Epidermal melanocyte (primary cell): ENCODE results near the gene NKX2-3.

Experiments
- DNase-seq: peaks from one replicate; pipeline ENCODE4 v3.0.0; 2011; ENCODE audit warnings: low spot score; ENCODE audit not compliant: insufficient read length

The NKX2-3 gene

DNA sequence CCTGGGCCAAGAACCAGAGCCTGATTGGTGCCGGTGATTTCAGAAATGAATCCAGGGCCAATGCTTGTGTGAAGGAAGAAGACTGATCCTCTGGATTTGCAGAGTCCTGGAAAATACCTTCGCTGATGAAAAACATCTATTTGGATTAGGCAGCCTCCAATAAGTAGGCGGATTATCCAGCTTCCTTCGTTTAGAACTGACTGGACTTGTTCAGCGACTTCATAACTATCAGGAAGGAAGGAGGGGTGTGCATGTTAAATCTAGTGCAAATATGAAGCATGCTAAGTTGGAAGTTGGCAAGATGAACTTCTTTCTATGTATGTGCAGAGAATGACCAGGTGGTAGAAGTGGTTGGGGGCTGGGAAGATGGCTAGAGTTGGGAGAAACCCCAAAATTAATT is 41.0 kb downstream of the NKX2-3 start:
- DNase-seq = no peak

- no peak for DNase-seq
Measured at GRCh38 chr10:99579971-99580370, 47.2 kb downstream of the NKX2-3 start.

DNA sequence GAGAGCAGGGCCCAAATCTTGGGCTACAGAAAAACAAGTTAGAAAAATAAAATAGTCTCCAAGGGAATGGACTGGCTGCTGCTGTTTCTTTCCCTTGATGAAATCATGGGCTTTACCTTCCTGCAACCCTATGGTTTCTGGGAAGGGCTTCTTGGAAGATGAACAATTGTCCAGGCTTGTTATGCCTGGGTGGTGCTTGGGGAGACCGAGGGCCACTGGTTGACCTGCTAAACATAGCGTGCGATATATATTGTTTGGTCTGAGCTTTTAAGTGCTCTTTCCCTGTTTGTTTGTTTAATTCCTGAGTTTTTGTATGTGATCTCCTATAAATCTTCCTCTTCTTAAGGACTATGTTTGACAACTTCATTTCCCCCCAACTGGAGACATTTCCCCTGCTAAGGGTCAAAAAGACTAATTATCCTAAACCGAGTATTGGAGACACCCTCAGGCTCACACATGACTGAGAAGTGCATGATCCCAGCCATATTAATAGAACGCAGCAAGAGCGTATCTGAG is 49.6 kb downstream of the NKX2-3 start:
- DNase-seq = no peak

GRCh38 chr10:99583687-99584086 is 50.9 kb downstream of the NKX2-3 start:
- no peak for DNase-seq
